Liver (tissue), 9 donors: ENCODE measurements around the gene ZNF70. TPM values are rescaled to one million over a fixed set of nuclear protein-coding genes. Genes with fewer than 3 reads are reported as not detected.

ENCODE experiments used
- DNase-seq: peaks from one replicate; pipeline ENCODE4 v3.0.0-alpha.2; 2017; ENCODE audit warnings: low spot score
- H3K27ac ChIP-seq, 2 donors: one replicate each; pipeline ENCODE4 v1.7.0; 2013; ENCODE audit warnings: inconsistent platforms in 2 of 2, low read length in 2 of 2, control low read depth in 1 of 2, low read depth in 1 of 2, mild to moderate bottlenecking in 1 of 2
- H3K27me3 ChIP-seq, 4 donors: one replicate each; pipeline versions ENCODE4 v1.6.1 to v1.7.0; 2013; ENCODE audit warnings: low read length in 3 of 4, inconsistent platforms in 1 of 4, mild to moderate bottlenecking in 1 of 4, moderate library complexity in 1 of 4; ENCODE audit not compliant: control insufficient read depth in 4 of 4, insufficient read depth in 4 of 4
- H3K36me3 ChIP-seq, 4 donors: one replicate each; pipeline versions ENCODE4 v1.6.1 to v1.7.0; 2013; ENCODE audit warnings: low read length in 3 of 4, mild to moderate bottlenecking in 3 of 4, low read depth in 1 of 4, moderate library complexity in 1 of 4; ENCODE audit not compliant: control insufficient read depth in 4 of 4, insufficient read depth in 3 of 4
- H3K4me1 ChIP-seq, 4 donors: one replicate each; pipeline versions ENCODE4 v1.6.1 to v1.7.0; 2013; ENCODE audit warnings: low read length in 3 of 4, mild to moderate bottlenecking in 3 of 4, moderate library complexity in 1 of 4; ENCODE audit not compliant: control insufficient read depth in 4 of 4, insufficient read depth in 4 of 4
- H3K4me3 ChIP-seq, 3 donors: one replicate each; pipeline versions ENCODE4 v1.6.1 to v1.7.0; 2013; ENCODE audit warnings: low read length in 3 of 3, control low read depth in 1 of 3, low read depth in 1 of 3, mild to moderate bottlenecking in 1 of 3
- H3K9ac ChIP-seq, 2 donors: one replicate each; pipeline ENCODE4 v1.7.0; 2013; ENCODE audit warnings: low read length in 2 of 2, mild to moderate bottlenecking in 2 of 2, moderate library complexity in 2 of 2, control low read depth in 1 of 2, low read depth in 1 of 2
- H3K9me3 ChIP-seq, 4 donors: one replicate each; pipeline versions ENCODE4 v1.6.1 to v1.7.0; 2013; ENCODE audit warnings: low read length in 3 of 4; ENCODE audit not compliant: control insufficient read depth in 4 of 4
- FOXA2 ChIP-seq: IDR thresholded peaks from 2 replicates; pipeline ENCODE4 v1.6.1; 2016; ENCODE audit warnings: antibody characterized with exemption
- HNF4A ChIP-seq, 2 donors: conservative IDR thresholded peaks; 2 replicates each; pipeline ENCODE4 v1.6.1; 2016; ENCODE audit warnings: antibody characterized with exemption in 2 of 2, mild to moderate bottlenecking in 2 of 2
- HNF4G ChIP-seq: IDR thresholded peaks from 2 replicates; pipeline ENCODE4 v1.6.1; 2016; ENCODE audit warnings: antibody characterized with exemption
- JUND ChIP-seq, 2 donors: IDR thresholded peaks; 2 replicates each; pipeline ENCODE4 v1.6.1; 2016; ENCODE audit warnings: antibody characterized with exemption in 2 of 2
- MAX ChIP-seq: IDR thresholded peaks from 2 replicates; pipeline ENCODE4 v1.6.1; 2016; ENCODE audit warnings: antibody characterized with exemption
- YY1 ChIP-seq: IDR thresholded peaks from 2 replicates; pipeline ENCODE4 v1.6.1; 2016; ENCODE audit warnings: antibody characterized with exemption, mild to moderate bottlenecking
- WGBS: extraction: QIAGEN DNeasy Blood & Tissue Kit; methylation state at CpG from one replicate; pipeline ENCODE4 v1.1.7; 2013; 5-methylcytosine and 5-hydroxymethylcytosine counted together
- polyA plus RNA-seq, 2 donors: library from polyadenylated mRNA; stranded (reverse) in 1 of 2; unstranded in 1 of 2; fragments of 200-250 nt in 1 of 2; fragments of >200 nt in 1 of 2; fragmentation: Nextera tagmentation in 1 of 2; extraction: Ambion mirVana in 1 of 2; gene quantifications; one replicate each; pipeline versions ENCODE4 v1.2.1 to v1.2.3, GENCODE V29; 2013 to 2015
- total RNA-seq, 2 donors: library from RNA; depleted of rRNA; stranded (reverse); fragments of >200 nt; gene quantifications; one replicate each; pipeline ENCODE4 v1.2.3, GENCODE V29; 2014
- donor health status: healthy.
- donor health status: healthy.
- donor health status: healthy.
- donor health status: healthy.
- donor health status: healthy.

ZNF70 gene
- total and polyA plus RNA-seq, 4 donors = 0.14 to 1.9 (median 0.68) TPM

GRCh38 chr22:23689414-23689813 lies 61.5 kb downstream of the ZNF70 start:
- Histone ChIP-seq H3K27me3 (no peaks in the 10 kb centered on the region), H3K36me3 (peaks cover 0 to 11% (median 4%) of the 10 kb centered on the region in 4 donors), H3K4me1 (no peaks in the 10 kb centered on the region), H3K27ac (no peak overlapping the region), H3K4me3 (no peak overlapping the region), H3K9ac (no peak overlapping the region), H3K9me3 (no peaks in the 10 kb centered on the region)
- TF ChIP-seq HNF4G (no peak), FOXA2 (no peak), JUND (IDR thresholded peaks at IDR 0.05) (no peak), YY1 (no peak), HNF4A (conservative IDR thresholded peaks at IDR 0.05) (no peak), MAX (no peak)
- DNase-seq = no peak
- 88% methylated on average over 7 of the region's 7 CpGs for WGBS

Other genes with a start within 250 kb of the ZNF70 start
- 10 to 100 TPM in 1 of 2 donors, not detected in 1; 17.4 TPM for gene IGLL1, start 170.8 kb downstream of the ZNF70 start, total RNA-seq
- not detected for gene IGLL1, start 170.8 kb downstream of the ZNF70 start, polyA plus RNA-seq
- gene DRICH1, start 118.8 kb downstream of the ZNF70 start, total RNA-seq = under 1 TPM; 0.08 to 0.33 TPM
- not detected for gene DRICH1, start 118.8 kb downstream of the ZNF70 start, polyA plus RNA-seq
- gene RGL4, start 60.1 kb downstream of the ZNF70 start, total RNA-seq = 1 to 10 TPM in 1 of 2 donors, under 1 TPM in 1; 0.75 to 6.2 TPM
- gene RGL4, start 60.1 kb downstream of the ZNF70 start, polyA plus RNA-seq = under 1 TPM; 0.25 to 0.37 TPM
- 1 to 10 TPM in 1 of 2 donors, not detected in 1; 3.2 TPM for gene VPREB3, start 3.3 kb upstream of the ZNF70 start, total RNA-seq
- gene VPREB3, start 3.3 kb upstream of the ZNF70 start, polyA plus RNA-seq = 1 to 10 TPM in 1 of 2 donors, under 1 TPM in 1; 0.69 to 1.8 TPM
- gene C22orf15, start 11.9 kb upstream of the ZNF70 start, total RNA-seq = under 1 TPM; 0.14 to 0.17 TPM
- gene C22orf15, start 11.9 kb upstream of the ZNF70 start, polyA plus RNA-seq = under 1 TPM; 0.03 to 0.10 TPM
- 10 to 100 TPM; 13.4 to 24.0 TPM for gene CHCHD10, start 16.9 kb upstream of the ZNF70 start, total RNA-seq
- gene CHCHD10, start 16.9 kb upstream of the ZNF70 start, polyA plus RNA-seq = 100 to 1,000 TPM; 254 to 784 TPM
- 10 to 100 TPM in 1 of 2 donors, under 1 TPM in 1; 0.33 to 33.7 TPM for gene MMP11, start 21.7 kb upstream of the ZNF70 start, total RNA-seq
- gene MMP11, start 21.7 kb upstream of the ZNF70 start, polyA plus RNA-seq = under 1 TPM; 0.33 to 0.89 TPM
- 10 to 100 TPM; 15.1 to 19.4 TPM for gene SMARCB1, start 35.9 kb upstream of the ZNF70 start, total RNA-seq
- gene SMARCB1, start 35.9 kb upstream of the ZNF70 start, polyA plus RNA-seq = 10 to 100 TPM; 18.8 to 22.5 TPM
- 1 to 10 TPM; 1.0 to 4.5 TPM for gene DERL3, start 87.9 kb upstream of the ZNF70 start, total RNA-seq
- gene DERL3, start 87.9 kb upstream of the ZNF70 start, polyA plus RNA-seq = 1 to 10 TPM; 3.3 to 9.3 TPM
- gene SLC2A11, start 106.8 kb upstream of the ZNF70 start, total RNA-seq = 1 to 10 TPM; 5.0 to 9.0 TPM
- gene SLC2A11, start 106.8 kb upstream of the ZNF70 start, polyA plus RNA-seq = 1 to 10 TPM; 3.4 to 3.5 TPM
- 100 to 1,000 TPM; 108 to 207 TPM for gene MIF, start 143.3 kb upstream of the ZNF70 start, total RNA-seq
- 1,000 to 10,000 TPM in 1 of 2 donors, 100 to 1,000 TPM in 1; 399 to 1,047 TPM for gene MIF, start 143.3 kb upstream of the ZNF70 start, polyA plus RNA-seq
- 10 to 100 TPM in 1 of 2 donors, 1 to 10 TPM in 1; 8.0 to 12.7 TPM for gene GSTT2B, start 210.1 kb upstream of the ZNF70 start, total RNA-seq
- gene GSTT2B, start 210.1 kb upstream of the ZNF70 start, polyA plus RNA-seq = 10 to 100 TPM in 1 of 2 donors, 1 to 10 TPM in 1; 9.9 to 16.8 TPM
- 1 to 10 TPM; 6.3 to 9.5 TPM for gene DDTL, start 215.8 kb upstream of the ZNF70 start, total RNA-seq
- 10 to 100 TPM in 1 of 2 donors, 1 to 10 TPM in 1; 7.0 to 18.7 TPM for gene DDTL, start 215.8 kb upstream of the ZNF70 start, polyA plus RNA-seq
- 100 to 1,000 TPM; 352 to 460 TPM for gene DDT, start 223.3 kb upstream of the ZNF70 start, total RNA-seq
- 1,000 to 10,000 TPM; 1,143 to 1,291 TPM for gene DDT, start 223.3 kb upstream of the ZNF70 start, polyA plus RNA-seq
- gene GSTT2, start 229.0 kb upstream of the ZNF70 start, total RNA-seq = under 1 TPM; 0.19 to 0.92 TPM
- 1 to 10 TPM in 1 of 2 donors, under 1 TPM in 1; 0.37 to 1.2 TPM for gene GSTT2, start 229.0 kb upstream of the ZNF70 start, polyA plus RNA-seq